Measurements from ENCODE around the gene TCF12.
"Not testable (repeated sequence)": the region's sequence is repeated elsewhere in the genome, so short reads cannot be mapped to it uniquely, and the experiment has no call there.

Gene TCF12

DNA sequence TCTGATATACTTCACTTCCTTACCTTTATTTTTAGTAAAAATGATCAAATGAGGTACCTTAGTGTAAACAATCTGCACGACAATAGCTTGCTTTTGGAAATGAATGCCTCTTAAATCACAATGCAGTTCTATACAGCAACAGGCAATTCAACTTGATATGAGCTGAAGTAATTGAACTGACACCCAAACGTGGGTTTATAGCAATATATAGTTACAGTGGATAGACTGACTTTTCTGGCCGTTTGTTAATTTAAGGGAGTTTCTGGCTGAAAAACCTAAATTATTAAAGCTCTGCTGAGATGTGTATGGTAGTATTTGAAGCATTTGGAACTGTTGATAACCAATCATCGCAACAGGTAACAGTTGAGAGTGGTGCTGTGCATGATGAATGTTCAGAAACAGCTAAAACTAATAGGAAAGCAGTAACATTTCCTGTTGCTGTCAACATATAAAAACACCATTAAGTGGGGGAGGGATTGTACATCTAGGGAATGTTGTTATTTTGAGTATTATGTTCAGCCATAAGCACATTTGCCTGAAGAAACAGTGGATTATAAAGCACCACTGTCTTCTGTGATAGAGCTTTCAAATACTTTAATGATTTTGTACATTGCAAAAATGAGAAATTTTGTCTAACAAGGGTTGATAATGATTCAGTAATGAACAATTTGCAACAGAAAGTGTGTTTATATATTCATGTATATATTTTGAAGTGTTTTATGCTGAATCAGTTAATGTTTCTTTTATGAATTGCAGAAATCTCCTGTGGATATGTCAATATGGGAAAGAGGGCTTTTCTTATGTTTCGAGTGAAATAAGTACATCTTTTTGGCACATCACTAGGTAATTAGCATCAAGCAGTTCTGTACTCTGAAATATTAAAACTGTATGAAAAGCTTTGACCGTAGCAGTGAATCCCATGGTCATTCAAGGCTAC lies 176.1 kb downstream of the TCF12 start:
- TF ChIP-seq, protein P1, sequence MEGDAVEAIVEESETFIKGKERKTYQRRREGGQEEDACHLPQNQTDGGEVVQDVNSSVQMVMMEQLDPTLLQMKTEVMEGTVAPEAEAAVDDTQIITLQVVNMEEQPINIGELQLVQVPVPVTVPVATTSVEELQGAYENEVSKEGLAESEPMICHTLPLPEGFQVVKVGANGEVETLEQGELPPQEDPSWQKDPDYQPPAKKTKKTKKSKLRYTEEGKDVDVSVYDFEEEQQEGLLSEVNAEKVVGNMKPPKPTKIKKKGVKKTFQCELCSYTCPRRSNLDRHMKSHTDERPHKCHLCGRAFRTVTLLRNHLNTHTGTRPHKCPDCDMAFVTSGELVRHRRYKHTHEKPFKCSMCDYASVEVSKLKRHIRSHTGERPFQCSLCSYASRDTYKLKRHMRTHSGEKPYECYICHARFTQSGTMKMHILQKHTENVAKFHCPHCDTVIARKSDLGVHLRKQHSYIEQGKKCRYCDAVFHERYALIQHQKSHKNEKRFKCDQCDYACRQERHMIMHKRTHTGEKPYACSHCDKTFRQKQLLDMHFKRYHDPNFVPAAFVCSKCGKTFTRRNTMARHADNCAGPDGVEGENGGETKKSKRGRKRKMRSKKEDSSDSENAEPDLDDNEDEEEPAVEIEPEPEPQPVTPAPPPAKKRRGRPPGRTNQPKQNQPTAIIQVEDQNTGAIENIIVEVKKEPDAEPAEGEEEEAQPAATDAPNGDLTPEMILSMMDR (IDR thresholded peaks at IDR 0.05; ENCODE audit: low read depth, low read length, missing control alignments): no peak
- no peak overlapping the region for H3K4me3 ChIP-seq (replicated peaks; ENCODE audit: low read depth, low read length)
- no peak for DNase-seq (ENCODE audit: extremely low read depth, low read depth)

DNA sequence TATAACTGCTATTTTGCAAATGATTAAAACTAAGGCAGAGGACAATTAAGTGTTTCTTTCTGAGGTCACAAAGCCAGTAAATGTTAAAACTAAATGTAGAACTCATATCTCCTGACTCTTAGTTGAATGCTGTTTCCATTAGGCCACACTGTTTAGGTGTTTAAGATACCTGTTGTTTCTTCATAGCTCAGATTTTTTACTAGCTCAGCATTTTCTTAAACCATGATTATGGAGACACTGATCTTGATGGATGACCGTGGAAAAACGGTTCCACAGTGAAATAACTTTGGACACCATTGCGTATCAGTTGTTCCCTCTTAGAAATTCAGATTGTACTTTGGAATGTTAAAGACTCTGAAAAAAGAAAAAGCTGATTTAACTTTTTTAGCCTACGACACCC lies 177.5 kb downstream of the TCF12 start:
- H3K4me3 ChIP-seq (replicated peaks; ENCODE audit: low read depth, low read length): no peak overlapping the region
- DNase-seq (ENCODE audit: extremely low read depth, low read depth): no peak
- TF ChIP-seq, protein P1 (IDR thresholded peaks at IDR 0.05; ENCODE audit: low read depth, low read length, missing control alignments): no peak

DNA sequence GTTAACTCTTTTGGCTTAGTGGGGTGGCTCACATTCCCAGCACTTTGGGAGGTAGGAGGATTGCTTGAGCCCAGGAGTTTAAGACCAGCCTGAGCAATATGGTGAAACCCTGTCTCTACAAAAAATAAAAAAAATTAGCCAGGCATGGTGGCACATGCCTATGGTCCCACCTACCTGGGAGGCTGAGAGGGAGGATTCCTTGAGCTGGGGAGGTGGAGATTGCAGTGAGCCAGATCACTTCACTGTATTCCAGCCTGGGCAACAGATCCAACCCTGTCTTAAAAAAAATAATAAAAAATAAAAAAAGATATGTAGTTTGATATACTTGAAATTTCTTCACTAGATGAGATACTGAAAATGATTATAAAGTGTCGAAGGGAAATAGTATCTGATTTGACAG lies 178.8 kb downstream of the TCF12 start:
- TF ChIP-seq, protein P1 (IDR thresholded peaks at IDR 0.05; ENCODE audit: low read depth, low read length, missing control alignments): no peak
- H3K4me3 ChIP-seq (replicated peaks; ENCODE audit: low read depth, low read length): no peak overlapping the region
- no peak for DNase-seq (ENCODE audit: extremely low read depth, low read depth)

DNA sequence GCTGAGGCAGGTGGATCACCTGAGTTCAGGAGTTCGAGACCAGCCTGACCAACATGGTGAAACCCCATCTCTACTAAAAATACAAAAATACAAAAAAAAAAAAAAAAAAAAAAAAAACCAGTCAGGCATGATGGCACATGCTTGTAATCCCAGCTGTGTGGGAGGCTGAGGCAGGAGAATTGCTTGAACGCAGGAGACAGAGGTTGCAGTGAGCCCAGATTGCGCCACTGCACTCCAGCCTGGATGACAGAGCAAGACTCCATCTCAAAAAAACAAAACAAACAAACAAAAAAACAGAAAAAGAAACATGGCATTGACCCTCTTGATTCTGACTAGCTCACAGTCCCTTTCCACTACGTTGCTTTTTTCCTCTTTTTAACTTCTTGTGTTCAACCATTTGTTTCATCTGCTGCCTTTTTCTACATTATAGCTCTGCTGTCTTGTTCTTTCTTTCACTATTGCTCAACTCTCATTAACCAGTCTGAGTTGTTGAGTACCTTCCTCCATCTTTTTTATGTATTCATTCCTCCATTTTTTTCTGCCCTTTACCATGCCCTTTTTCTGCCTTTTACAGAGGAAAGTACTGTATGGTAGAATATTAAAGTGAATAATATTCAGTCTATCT lies 179.6 kb downstream of the TCF12 start:
- not testable (repeated sequence) for DNase-seq (ENCODE audit: extremely low read depth, low read depth)

DNA sequence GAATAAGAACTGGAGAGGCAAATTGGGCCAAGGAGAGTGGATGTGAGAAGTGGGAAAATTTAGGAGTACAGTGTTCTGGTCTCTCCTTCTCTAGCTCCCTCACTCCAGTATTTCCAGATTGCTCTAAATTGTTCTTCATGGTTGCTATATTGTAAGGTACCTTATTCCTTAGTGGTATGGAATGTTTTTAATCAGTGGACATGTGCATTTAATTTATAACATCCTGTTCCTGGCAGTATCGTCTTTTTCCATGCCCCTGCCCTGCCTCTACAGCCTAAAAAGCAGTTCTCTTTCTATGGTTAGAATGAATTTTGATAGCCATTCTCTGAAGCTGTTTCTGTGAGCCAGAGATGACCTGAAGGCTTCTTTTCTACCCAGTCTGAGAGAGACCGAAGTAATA lies 180.5 kb downstream of the TCF12 start:
- peak; percentile 67 for DNase-seq (ENCODE audit: extremely low read depth, low read depth)
- TF ChIP-seq, protein P1 (IDR thresholded peaks at IDR 0.05; ENCODE audit: low read depth, low read length, missing control alignments): no peak

More for the DNA sequence above, 179.6 kb downstream of the TCF12 start:
- not testable (repeated sequence) for H3K4me3 ChIP-seq (replicated peaks; ENCODE audit: low read depth, low read length)

DNA sequence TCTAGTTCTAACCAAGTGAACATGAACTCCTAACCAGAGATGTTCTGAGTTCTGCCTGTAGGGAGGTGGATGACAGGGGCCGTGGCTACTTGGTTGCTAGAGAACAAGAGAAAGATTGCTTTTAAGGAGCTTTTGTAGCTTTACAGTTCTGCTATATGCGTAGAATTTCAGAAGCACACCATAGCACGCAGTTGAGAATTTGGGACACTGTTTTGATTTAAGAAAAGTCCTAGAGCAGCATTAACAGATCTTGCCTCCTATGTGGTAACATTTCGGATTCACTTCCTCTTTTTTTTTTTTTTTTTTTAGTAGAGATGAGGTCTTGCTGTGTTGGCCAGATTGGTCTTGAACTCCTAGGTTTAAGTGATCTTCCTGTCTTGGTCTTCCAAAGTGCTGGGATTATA lies 181.7 kb downstream of the TCF12 start:
- TF ChIP-seq, protein P1 (IDR thresholded peaks at IDR 0.05; ENCODE audit: low read depth, low read length, missing control alignments): no peak
- DNase-seq (ENCODE audit: extremely low read depth, low read depth): no peak
- H3K4me3 ChIP-seq (replicated peaks; ENCODE audit: low read depth, low read length): no peak overlapping the region

More for the DNA sequence above, 180.5 kb downstream of the TCF12 start:
- H3K4me3 ChIP-seq (replicated peaks; ENCODE audit: low read depth, low read length): no peak overlapping the region

DNA sequence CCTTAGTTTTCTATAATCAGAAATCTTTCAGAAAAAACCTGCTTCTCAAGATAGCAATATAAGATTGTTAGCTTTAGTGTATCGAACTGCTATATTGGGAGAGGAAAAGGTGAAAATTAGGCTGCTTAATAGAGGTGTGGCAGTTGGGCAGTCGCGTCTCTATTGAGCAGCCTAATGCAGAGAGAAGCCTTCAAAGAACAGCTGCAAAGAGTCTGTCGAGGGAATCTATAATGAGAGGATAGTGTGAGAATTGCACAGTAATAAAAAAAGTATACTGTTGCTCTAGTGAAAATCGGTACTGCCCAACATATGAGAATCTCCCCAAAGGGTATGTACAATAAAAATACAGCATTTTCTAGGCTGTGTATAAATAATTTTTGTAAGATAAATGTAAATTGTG lies 184.4 kb downstream of the TCF12 start:
- TF ChIP-seq, protein P1 (IDR thresholded peaks at IDR 0.05; ENCODE audit: low read depth, low read length, missing control alignments): no peak
- H3K4me3 ChIP-seq (replicated peaks; ENCODE audit: low read depth, low read length): no peak overlapping the region
- DNase-seq (ENCODE audit: extremely low read depth, low read depth): no peak

All from HFF-Myc (cell line).